ENCODE results near the gene DNTT.

Gene DNTT

GRCh38 chr10:96304230-96304629, at the start of gene DNTT:
Gene DNTT, plus strand, starts transcription at chr10:96304434. Its CDS starts 64 bp downstream, at chr10:96304498.
- DNase-seq: no peak

GRCh38 chr10:96254976-96255375, 49.3 kb upstream of the DNTT start:
- DNase-seq: no peak

GRCh38 chr10:96255549-96256333, 48.5 kb upstream of the DNTT start:
- no peak for DNase-seq

- DNase-seq: no peak
Observed at GRCh38 chr10:96257944-96258343, 46.3 kb upstream of the DNTT start.

GRCh38 chr10:96259150-96259549, 45.1 kb upstream of the DNTT start:
- no peak for DNase-seq

GRCh38 chr10:96260014-96260413, 44.2 kb upstream of the DNTT start:
- no peak for DNase-seq

- DNase-seq: no peak
Observed at GRCh38 chr10:96261132-96261531, 43.1 kb upstream of the DNTT start.

- DNase-seq: no peak
Observed at GRCh38 chr10:96261930-96262329, 42.3 kb upstream of the DNTT start.

GRCh38 chr10:96263176-96263575, 41.1 kb upstream of the DNTT start:
- DNase-seq: no peak

- DNase-seq: no peak
Observed at GRCh38 chr10:96263669-96264068, 40.6 kb upstream of the DNTT start.

GRCh38 chr10:96264938-96265337, 39.3 kb upstream of the DNTT start:
- no peak for DNase-seq

- no peak for DNase-seq
Observed at GRCh38 chr10:96266118-96266770, 38.0 kb upstream of the DNTT start.

- no peak for DNase-seq
Observed at GRCh38 chr10:96267234-96267705, 37.0 kb upstream of the DNTT start.

GRCh38 chr10:96268341-96268909, 35.8 kb upstream of the DNTT start:
- no peak for DNase-seq

- no peak for DNase-seq
Observed at GRCh38 chr10:96269438-96270300, 34.6 kb upstream of the DNTT start.

- no peak for DNase-seq
Observed at GRCh38 chr10:96270571-96270970, 33.7 kb upstream of the DNTT start.

- no peak for DNase-seq
Observed at GRCh38 chr10:96271016-96271815, 33.0 kb upstream of the DNTT start, which contains the start of gene BLNK. Gene BLNK, minus strand, starts transcription at chr10:96271569. Its CDS starts 171 bp downstream, at chr10:96271398.

- DNase-seq: no peak
Observed at GRCh38 chr10:96272316-96273280, 31.6 kb upstream of the DNTT start.

GRCh38 chr10:96275685-96276418, 28.4 kb upstream of the DNTT start:
- DNase-seq: no peak

- DNase-seq: no peak
Observed at GRCh38 chr10:96276426-96276825, 27.8 kb upstream of the DNTT start.
